DMS 273 (cell line): Measurements from ENCODE around the gene EGFL7.

ENCODE experiments used
- DNase-seq: peaks from one replicate; lab custom pipeline; 2025; ENCODE audit not compliant: unreplicated experiment; lab: John Stamatoyannopoulos, UW

Gene EGFL7

GRCh38 chr9:136658849-136659535 lies 3.7 kb upstream of the EGFL7 start:
- DNase-seq = peak; percentile 44

- no peak for DNase-seq
These were observed 2.6 kb upstream of the EGFL7 start for GRCh38 chr9:136659861-136660784.

GRCh38 chr9:136660971-136661550 lies 1.7 kb upstream of the EGFL7 start:
- DNase-seq = no peak

- DNase-seq = no peak
These were observed 933 bp upstream of the EGFL7 start for GRCh38 chr9:136661641-136662325.

- DNase-seq = no peak
These were observed 425 bp upstream of the EGFL7 start for GRCh38 chr9:136662326-136662655.

GRCh38 chr9:136664000-136664915 lies 1.5 kb downstream of the EGFL7 start:
- DNase-seq = no peak

- peak; percentile 64 for DNase-seq
These were observed 2.5 kb downstream of the EGFL7 start for GRCh38 chr9:136665111-136665703.

- DNase-seq = peak; percentile 58
These were observed 3.1 kb downstream of the EGFL7 start for GRCh38 chr9:136665704-136666371.

GRCh38 chr9:136666372-136667213 lies 3.9 kb downstream of the EGFL7 start:
- DNase-seq = no peak

GRCh38 chr9:136667214-136667939 lies 4.7 kb downstream of the EGFL7 start:
- DNase-seq = peak; percentile 45

GRCh38 chr9:136667940-136668760 lies 5.4 kb downstream of the EGFL7 start:
- peak; percentile 49 for DNase-seq

GRCh38 chr9:136668983-136669790 lies 6.5 kb downstream of the EGFL7 start:
- peak; percentile 59 for DNase-seq

- no peak for DNase-seq
These were observed 7.2 kb downstream of the EGFL7 start for GRCh38 chr9:136669791-136670464.

- peak; percentile 50 for DNase-seq
These were observed 8.0 kb downstream of the EGFL7 start for GRCh38 chr9:136670576-136671253.

- no peak for DNase-seq
These were observed 8.5 kb downstream of the EGFL7 start for GRCh38 chr9:136671254-136671614.
